ENCODE measurements around the gene VSIG10L2. TPM values are rescaled to one million over a fixed set of nuclear protein-coding genes. Genes with fewer than 3 reads are reported as not detected.
"Not testable (repeated sequence)": the region's sequence is repeated elsewhere in the genome, so short reads cannot be mapped to it uniquely, and the experiment has no call there.

VSIG10L2 gene
- total and polyA plus RNA-seq, 8 donors: 0.03 to 0.21 (median 0.20) TPM; not detected in 5

DNA sequence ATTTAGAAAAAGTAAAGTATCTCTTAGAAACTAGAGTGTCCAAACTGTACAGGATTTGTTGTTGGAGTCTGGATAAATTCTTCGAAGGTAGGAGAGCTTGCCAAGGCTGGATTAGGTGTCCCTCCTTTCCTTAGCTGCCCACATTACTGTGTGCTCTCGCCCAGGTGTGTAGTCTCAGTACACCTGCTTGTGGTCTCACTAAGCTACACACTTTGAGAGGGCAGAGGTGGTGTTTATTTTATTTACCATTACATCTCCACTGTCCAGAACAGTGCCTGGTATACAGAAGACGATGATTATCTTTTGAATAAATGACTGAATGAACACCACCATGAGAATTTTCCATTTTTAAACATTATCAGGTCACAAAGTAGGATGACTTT, 36.5 kb downstream of the VSIG10L2 start:
- intact Hi-C loops (cut with DNase I): no loop called here
- no peak overlapping the region for H3K4me3 ChIP-seq
- H3K4me1 ChIP-seq: no peaks in the 10 kb centered on the region
- H3K36me3 ChIP-seq: no peaks in the 10 kb centered on the region
- ATAC-seq: no peak
- no peak for TF ChIP-seq CTCF (IDR thresholded peaks at IDR 0.05)
- H3K27me3 ChIP-seq: no peaks in the 10 kb centered on the region
- no peak overlapping the region for H3K27ac ChIP-seq
- DNase-seq: no peak
- H3K9me3 ChIP-seq: no peaks in the 10 kb centered on the region

- H3K4me3 ChIP-seq; H3K27me3 ChIP-seq; H3K4me1 ChIP-seq; DNase-seq; ATAC-seq; intact Hi-C loops (cut with DNase I); H3K9me3 ChIP-seq; H3K36me3 ChIP-seq; H3K27ac ChIP-seq: not testable (repeated sequence)
Observed at GRCh38 chr11:125985956-125986355, 40.1 kb downstream of the VSIG10L2 start.

DNA sequence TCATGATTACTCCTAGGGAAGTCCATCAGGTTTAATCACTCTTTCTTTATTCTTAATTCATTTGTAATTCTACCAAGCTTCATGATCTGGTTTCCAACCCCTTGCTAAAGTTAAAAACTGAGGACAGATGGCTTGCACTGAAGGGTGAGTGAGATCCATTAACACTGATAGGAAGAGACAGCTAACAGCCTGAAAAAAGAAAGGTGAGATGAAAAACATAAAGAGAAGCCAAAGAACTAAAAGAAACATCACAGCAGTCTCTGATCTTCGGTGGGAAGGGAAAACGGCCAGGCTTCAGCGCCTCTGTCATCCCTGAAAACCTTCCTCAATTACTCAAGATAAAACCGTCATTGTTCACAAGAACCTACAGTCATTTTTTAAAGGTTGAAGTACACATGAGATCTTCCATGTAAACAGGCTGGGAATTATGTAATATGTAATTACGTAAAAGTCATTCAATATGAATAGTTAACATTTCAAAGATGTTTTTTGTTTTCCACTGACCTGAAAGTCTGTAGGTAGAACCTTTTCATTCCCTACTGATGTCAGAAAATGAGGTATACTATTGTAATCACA, 41.3 kb downstream of the VSIG10L2 start:
- Histone ChIP-seq H3K27ac (no peak overlapping the region), H3K9me3 (no peaks in the 10 kb centered on the region), H3K27me3 (no peaks in the 10 kb centered on the region), H3K36me3 (no peaks in the 10 kb centered on the region), H3K4me1 (no peaks in the 10 kb centered on the region), H3K4me3 (no peak overlapping the region)
- no peak for ATAC-seq
- no peak for DNase-seq
- intact Hi-C loops (cut with DNase I): no loop called here
- no peak for TF ChIP-seq CTCF (IDR thresholded peaks at IDR 0.05)

- DNase-seq: peak in 1 of 4 donors; percentile 59
Observed at GRCh38 chr11:125990244-125990643, 44.4 kb downstream of the VSIG10L2 start.

GRCh38 chr11:125992893-125993292, 47.0 kb downstream of the VSIG10L2 start:
- no peaks in the 10 kb centered on the region for H3K4me1 ChIP-seq

More at GRCh38 chr11:125990244-125990643, 44.4 kb downstream of the VSIG10L2 start:
- ATAC-seq: peak; percentile 90
- Histone ChIP-seq H3K27ac (no peak overlapping the region), H3K4me1 (no peaks in the 10 kb centered on the region), H3K9me3 (no peaks in the 10 kb centered on the region), H3K27me3 (no peaks in the 10 kb centered on the region), H3K4me3 (no peak overlapping the region), H3K36me3 (no peaks in the 10 kb centered on the region)
- intact Hi-C loops (cut with DNase I): no loop called here
- no peak for TF ChIP-seq CTCF (IDR thresholded peaks at IDR 0.05)

More at GRCh38 chr11:125992893-125993292, 47.0 kb downstream of the VSIG10L2 start:
- Histone ChIP-seq H3K27me3 (no peaks in the 10 kb centered on the region), H3K36me3 (no peaks in the 10 kb centered on the region), H3K4me3 (no peak overlapping the region), H3K27ac (no peak overlapping the region), H3K9me3 (no peaks in the 10 kb centered on the region)
- DNase-seq (no peak), ATAC-seq (no peak)
- intact Hi-C loops (cut with DNase I): no loop called here
- TF ChIP-seq CTCF (IDR thresholded peaks at IDR 0.05): no peak

Data from left lung (tissue), 10 donors.